Middle frontal gyrus (tissue), 1 donor: Measurements from ENCODE around the gene CUEDC1.

Experiments
- DNase-seq: peaks from one replicate; pipeline ENCODE4 v3.0.0-alpha.2; 2015; ENCODE audit warnings: low spot score; ENCODE audit errors: extremely low spot score

The CUEDC1 gene

DNA sequence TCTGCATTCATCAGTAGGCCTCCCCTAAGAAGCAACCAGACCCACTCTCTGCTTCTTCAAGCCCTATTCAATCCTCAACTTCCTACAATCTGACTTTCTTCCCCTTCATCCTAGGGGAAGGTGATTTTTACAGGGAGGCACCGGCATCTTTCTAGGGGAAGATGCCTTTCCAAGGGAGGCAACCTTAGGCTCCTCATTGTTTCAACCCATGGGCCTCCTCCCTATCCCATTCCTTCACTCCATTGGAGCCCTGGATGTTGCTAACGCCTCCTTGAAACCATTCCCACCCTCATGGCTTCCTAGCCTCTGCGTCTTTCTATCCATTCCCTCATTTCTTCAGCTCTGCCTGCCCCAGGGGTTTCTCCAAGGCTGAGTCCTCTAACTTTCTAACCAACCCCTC lies 2.7 kb upstream of the CUEDC1 start:
- DNase-seq = no peak

- no peak for DNase-seq
Observed at GRCh38 chr17:57957120-57957850, 2.1 kb upstream of the CUEDC1 start.

DNA sequence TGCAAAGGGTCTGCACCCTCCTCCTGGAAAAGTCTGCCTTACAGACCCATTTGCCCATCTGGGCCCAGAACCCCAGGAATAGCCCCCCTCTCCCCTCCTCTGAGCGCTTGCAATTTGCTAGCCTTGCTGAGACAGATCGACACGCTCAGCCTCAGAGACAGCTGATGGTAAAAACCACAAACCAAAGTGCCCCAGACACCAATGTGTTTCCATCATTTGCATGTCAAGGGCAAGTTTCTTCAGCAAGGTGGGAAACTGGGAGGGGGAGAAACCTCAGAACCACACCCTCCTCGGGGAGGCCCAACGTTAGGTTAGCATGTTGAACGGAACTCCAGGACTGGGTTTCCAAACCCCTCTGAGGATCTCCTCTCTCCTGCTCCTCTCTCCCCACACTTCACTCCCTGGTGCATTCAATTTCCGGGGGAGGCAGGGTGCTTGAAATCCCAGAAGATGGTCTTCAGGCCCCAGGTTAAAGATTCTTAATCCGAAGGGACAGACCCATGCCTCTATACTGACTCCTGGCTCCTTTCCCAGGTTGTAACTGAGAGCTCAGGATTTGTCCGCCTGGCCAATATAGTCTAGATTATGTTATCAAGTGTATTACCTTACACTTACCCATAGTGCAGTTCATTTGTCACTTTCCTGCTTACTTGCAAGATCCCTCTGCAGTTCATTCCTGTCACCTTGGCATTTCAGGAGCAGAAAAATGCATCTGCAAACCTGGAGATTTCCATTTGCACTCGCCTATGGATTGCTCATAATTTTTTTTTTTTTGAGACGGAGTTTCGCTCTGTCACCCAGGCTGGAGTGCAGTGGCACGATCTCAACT lies 1.3 kb upstream of the CUEDC1 start:
- DNase-seq = no peak

DNA sequence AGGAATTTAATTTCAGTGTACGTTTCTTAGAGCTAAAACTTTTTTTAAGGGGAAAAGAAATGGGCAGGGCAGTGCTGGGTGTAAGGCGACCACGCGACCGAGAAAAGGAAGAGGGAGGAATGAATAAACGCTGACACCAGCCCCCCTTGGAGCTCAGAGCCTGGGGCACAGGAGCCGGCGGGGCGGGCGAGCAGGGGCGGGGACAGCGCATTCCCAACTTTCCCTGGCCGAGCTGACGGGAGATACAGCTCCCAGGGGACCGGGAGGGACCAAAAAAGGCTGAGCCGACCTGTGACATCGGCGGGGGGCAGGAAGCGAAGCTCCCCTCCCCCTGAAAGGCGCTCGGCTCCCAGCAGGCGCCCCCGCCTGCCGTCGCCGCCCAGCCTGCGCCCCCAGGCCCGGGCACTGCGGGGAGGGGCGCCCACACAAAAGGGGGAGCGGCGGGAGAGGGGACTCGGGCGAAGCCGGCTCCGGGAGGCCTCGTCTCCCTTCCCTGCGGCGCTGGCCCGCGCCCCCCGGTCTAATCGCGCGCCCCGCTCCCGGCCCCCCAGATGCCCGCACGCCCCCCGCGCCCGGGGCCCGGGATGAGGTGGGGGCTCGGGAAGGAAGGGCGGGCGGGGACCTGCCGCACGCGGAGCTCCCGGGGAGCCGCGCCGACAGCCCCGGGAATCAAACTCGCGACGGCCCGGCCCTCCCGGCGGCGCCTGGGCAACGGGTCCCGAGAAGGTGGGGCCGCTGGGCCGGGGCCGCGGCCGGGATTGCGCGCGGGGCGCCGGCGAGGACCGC lies 622 bp downstream of the CUEDC1 start:
- no peak for DNase-seq

- DNase-seq = no peak
Observed at GRCh38 chr17:57953705-57954396, 1.4 kb downstream of the CUEDC1 start.

- no peak for DNase-seq
Observed at GRCh38 chr17:57953219-57953618, 2.0 kb downstream of the CUEDC1 start.

GRCh38 chr17:57949649-57950048 lies 5.6 kb downstream of the CUEDC1 start:
- DNase-seq = no peak

- DNase-seq = no peak
Observed at GRCh38 chr17:57948555-57949420, 6.4 kb downstream of the CUEDC1 start.

GRCh38 chr17:57948169-57948554 lies 7.0 kb downstream of the CUEDC1 start:
- no peak for DNase-seq

DNA sequence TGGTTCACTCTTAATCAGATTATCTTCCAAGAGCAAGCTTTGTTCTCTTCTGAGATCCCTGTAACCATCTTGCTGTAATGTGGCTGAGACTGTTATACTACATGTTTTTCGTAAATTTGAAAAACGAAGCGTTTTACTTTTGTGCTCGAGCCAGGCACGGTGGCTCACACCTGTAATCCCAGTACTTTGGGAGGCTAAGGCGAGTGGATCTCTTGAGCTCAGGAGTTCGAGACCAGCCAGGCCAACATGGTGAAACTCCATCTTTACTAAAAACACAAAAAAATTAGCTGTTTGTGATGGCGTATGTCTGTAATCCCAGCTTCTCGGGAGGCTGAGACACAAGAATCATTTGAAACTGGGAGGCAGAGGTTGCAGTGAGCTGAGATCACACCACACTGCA lies 7.8 kb downstream of the CUEDC1 start:
- DNase-seq = no peak

DNA sequence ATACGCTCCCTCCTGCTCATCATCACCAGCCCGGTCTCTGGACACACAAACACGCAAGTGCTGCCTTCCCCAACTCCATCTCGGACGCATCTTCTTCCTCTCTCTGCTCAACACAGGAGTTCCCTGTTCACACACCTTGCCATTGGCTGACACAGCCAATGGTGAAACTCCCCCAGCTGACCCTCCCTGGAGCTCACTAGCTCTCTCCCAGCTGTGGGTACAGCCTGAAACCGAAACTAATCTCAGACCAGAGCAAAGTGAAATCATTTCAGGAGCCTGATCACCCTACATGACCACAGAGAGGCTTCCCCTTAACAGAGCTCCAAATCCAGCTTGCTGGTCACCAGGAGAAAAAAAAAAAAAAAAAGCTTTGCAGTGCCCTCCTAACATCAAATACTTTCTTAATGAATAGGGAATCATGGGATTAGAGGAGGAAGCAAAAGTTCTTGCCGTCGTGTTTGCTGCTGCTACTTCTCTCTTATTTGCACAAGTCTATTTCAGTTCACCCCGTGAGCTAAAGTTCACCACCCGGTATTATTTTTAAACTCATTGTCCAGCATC lies 8.3 kb downstream of the CUEDC1 start:
- DNase-seq = no peak

DNA sequence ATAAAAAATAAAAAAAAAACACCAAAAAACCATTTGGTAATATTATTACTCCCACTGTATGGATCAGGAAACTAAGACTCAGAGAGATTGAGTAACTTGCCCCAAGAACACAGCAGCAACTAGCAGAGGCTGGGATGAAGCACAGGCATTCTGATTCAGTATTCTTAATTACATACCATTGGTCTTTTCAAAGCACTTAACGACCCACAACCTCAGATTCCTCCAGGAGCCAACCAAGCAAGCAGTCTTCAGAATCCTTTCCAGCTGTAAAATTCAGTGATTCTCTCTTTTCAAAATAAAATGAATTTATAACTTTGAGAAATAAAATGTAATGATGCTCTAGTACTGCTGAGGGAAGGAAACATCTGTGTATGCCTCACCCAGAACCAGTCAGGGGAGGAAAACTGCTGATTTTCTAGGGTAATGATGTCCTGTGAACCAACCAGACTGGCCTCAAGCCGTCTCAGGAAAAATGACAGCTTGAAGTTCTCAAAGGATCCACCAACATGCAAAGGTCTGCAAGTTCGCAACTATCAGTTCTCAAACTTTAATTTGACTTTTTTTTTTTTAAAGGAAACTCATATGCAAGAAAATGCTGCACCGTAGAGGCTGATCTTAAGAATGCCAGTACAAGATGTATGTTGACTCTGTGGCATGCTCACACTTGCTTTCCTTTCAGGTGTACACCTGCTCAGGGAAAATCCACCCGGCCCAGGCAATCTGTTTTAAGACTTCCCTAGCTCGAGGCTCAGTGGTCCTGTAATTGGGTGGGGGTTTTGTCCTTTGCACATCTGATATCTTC lies 9.0 kb downstream of the CUEDC1 start:
- no peak for DNase-seq

DNA sequence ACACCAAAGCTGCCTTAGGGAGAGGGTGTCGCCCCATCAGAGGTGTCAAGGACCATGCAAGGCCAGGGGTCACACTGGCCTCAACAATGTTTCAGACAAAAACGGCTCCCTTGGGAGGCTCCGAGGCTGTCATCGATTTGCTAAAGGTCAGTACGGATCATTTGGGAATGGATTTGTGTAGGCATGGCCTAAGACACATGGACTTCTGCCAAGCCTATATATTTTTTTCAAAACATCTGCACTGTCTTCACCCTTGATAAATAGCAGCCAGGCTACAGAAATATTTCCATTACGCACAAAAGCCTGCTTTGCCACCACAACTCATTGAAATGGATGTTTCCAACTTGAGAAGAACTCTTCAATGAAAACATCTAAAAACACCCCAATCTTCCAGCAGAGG lies 10.3 kb downstream of the CUEDC1 start:
- no peak for DNase-seq

GRCh38 chr17:57943645-57944044 lies 11.6 kb downstream of the CUEDC1 start:
- no peak for DNase-seq

DNA sequence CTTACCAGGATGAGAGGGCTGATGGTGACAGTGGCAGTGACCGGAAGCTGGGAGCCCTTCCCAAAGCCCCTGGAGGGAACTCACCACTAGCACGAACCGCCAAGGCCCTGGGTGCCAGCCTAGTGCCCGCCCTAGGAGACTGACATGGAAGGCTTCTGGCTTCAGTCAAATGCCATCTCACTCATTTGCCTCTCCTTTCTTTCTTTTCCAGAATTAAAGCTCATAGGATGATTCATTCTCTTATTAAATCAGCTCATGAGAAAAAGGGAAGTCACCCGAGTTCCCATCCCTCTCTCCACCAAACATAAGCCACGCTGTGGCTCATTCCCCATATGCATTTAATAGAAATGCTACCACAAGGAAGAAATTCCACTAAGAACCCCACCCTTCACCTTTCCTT lies 12.1 kb downstream of the CUEDC1 start:
- DNase-seq = no peak

- DNase-seq = no peak
Observed at GRCh38 chr17:57941384-57942370, 13.5 kb downstream of the CUEDC1 start.

GRCh38 chr17:57940653-57941329 lies 14.4 kb downstream of the CUEDC1 start:
- DNase-seq = no peak

- DNase-seq = no peak
Observed at GRCh38 chr17:57940231-57940630, 15.0 kb downstream of the CUEDC1 start.
